ENCODE data around the gene BCL7C.
"Not testable (repeated sequence)": the region's sequence is repeated elsewhere in the genome, so short reads cannot be mapped to it uniquely, and the experiment has no call there.

Gene BCL7C

GRCh38 chr16:30860729-30861128 lies 33.1 kb downstream of the BCL7C start:
- not testable (repeated sequence) for DNase-seq

- no peak for DNase-seq
These were observed 35.0 kb downstream of the BCL7C start for GRCh38 chr16:30858829-30859423.

- no peak for DNase-seq
These were observed 35.8 kb downstream of the BCL7C start for GRCh38 chr16:30858111-30858495.

GRCh38 chr16:30853758-30854157 lies 40.1 kb downstream of the BCL7C start:
- DNase-seq: no peak

- no peak for DNase-seq
These were observed 43.6 kb downstream of the BCL7C start for GRCh38 chr16:30850246-30850645.

GRCh38 chr16:30846649-30847402 lies 47.1 kb downstream of the BCL7C start:
- DNase-seq: no peak

GRCh38 chr16:30844671-30845449 lies 49.0 kb downstream of the BCL7C start:
- peak; percentile 42 for DNase-seq

GRCh38 chr16:30844346-30844670 lies 49.6 kb downstream of the BCL7C start:
- DNase-seq: no peak

GRCh38 chr16:30843501-30843900 lies 50.4 kb downstream of the BCL7C start:
- no peak for DNase-seq

- no peak for DNase-seq
These were observed 50.9 kb downstream of the BCL7C start for GRCh38 chr16:30842971-30843370.

GRCh38 chr16:30841332-30841731 lies 52.5 kb downstream of the BCL7C start:
- no peak for DNase-seq

GRCh38 chr16:30840611-30841010 lies 53.3 kb downstream of the BCL7C start:
- no peak for DNase-seq

- no peak for DNase-seq
These were observed 54.2 kb downstream of the BCL7C start for GRCh38 chr16:30839523-30840227.

GRCh38 chr16:30838876-30839471 lies 54.9 kb downstream of the BCL7C start:
- no peak for DNase-seq

GRCh38 chr16:30837904-30838303 lies 56.0 kb downstream of the BCL7C start:
- DNase-seq: no peak
